Fibroblast of lung (primary cell): ENCODE data around the gene RXRA.

Experiments used
- EZH2 ChIP-seq: IDR thresholded peaks from 2 replicates; pipeline ENCODE4 v1.5.1; 2012; ENCODE audit warnings: low read length, control low read depth, mild to moderate bottlenecking; ENCODE audit errors: missing control alignments
- TF ChIP-seq, protein P1 (sequence below), 2 donors: IDR thresholded peaks in 1 of 2; conservative IDR thresholded peaks in 1 of 2; 1 replicate in 1 of 2; 2 replicates in 1 of 2; pipeline ENCODE4 v1.5.1; 2011 to 2012; ENCODE audit warnings: low read length in 2 of 2, control low read depth in 1 of 2, inconsistent platforms in 1 of 2, low read depth in 1 of 2, mild to moderate bottlenecking in 1 of 2

DNA sequence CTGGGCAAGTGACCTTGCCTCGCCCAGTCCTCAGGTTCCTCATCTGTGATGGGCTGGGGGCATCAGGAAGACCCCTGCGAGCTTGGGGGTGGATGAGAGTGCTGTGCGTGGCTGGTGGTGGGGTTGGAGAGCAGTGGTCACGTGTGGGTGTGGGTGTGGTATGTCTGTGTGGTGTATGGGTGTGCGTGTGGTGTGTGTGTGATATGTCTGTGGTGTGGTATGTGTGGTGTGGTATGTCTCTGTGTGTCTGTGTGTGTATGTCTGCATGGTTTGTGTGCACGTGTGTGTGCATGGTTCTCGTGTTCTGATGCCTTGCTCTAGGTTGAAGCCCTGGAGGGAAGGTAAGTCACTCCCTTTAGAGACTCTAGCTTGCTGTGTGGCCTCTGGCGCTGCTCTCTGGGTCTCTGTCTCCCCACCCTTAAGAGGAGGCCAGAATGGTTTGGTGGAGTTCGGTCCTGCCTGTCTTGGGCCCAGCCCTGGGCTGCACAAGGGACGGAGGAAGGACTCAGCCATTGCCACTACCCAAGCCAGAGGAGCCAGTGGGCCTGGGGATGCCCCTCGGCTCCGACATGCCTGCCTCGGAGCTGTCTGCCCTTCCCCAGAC is 87.0 kb downstream of the RXRA start:
- TF ChIP-seq, protein P1, sequence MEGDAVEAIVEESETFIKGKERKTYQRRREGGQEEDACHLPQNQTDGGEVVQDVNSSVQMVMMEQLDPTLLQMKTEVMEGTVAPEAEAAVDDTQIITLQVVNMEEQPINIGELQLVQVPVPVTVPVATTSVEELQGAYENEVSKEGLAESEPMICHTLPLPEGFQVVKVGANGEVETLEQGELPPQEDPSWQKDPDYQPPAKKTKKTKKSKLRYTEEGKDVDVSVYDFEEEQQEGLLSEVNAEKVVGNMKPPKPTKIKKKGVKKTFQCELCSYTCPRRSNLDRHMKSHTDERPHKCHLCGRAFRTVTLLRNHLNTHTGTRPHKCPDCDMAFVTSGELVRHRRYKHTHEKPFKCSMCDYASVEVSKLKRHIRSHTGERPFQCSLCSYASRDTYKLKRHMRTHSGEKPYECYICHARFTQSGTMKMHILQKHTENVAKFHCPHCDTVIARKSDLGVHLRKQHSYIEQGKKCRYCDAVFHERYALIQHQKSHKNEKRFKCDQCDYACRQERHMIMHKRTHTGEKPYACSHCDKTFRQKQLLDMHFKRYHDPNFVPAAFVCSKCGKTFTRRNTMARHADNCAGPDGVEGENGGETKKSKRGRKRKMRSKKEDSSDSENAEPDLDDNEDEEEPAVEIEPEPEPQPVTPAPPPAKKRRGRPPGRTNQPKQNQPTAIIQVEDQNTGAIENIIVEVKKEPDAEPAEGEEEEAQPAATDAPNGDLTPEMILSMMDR (conservative IDR thresholded peaks at IDR 0.05 in 1 of 2, IDR thresholded peaks at IDR 0.05 in 1 of 2; ENCODE audit: low read depth in 1 of 2, low read length in 2 of 2): no peak
- TF ChIP-seq EZH2: no peak
